ENCODE data around the gene S100A16. TPM values are rescaled to one million over a fixed set of nuclear protein-coding genes. Genes with fewer than 3 reads are reported as not detected.

The S100A16 gene
- total and polyA plus RNA-seq, 2 donors (not counting 1 experiment from before 2014, with no cell fraction given): 121 to 182 TPM

- Histone ChIP-seq H3K79me2 (ENCODE audit: control insufficient read depth, insufficient read depth, low read length) (no peaks in the 10 kb centered on the region), H3K27me3 (ENCODE audit: control insufficient read depth, insufficient read depth, low read length) (no peaks in the 10 kb centered on the region), H3K9me3 (ENCODE audit: control insufficient read depth, insufficient read depth, low read depth, low read length) (no peaks in the 10 kb centered on the region), H3K4me1 (ENCODE audit: control insufficient read depth, extremely low read depth, insufficient read depth, low read length) (peaks cover 3% of the 10 kb centered on the region), H3K27ac (ENCODE audit: insufficient read depth, low read length) (no peak overlapping the region), H3K4me3 (replicated peaks in 1 of 4; ENCODE audit: control extremely low read depth in 1 of 4, insufficient read depth in 1 of 4, low read depth in 3 of 4, low read length in 4 of 4) (no peak overlapping the region), H2AFZ (ENCODE audit: low read length) (no peak overlapping the region), H4K20me1 (ENCODE audit: control insufficient read depth, extremely low read depth, insufficient read depth, low read length) (no peaks in the 10 kb centered on the region), H3K36me3 (ENCODE audit: control insufficient read depth, insufficient read depth, low read length) (peaks cover 2% of the 10 kb centered on the region), H3K9ac (ENCODE audit: insufficient read depth, low read length) (no peak overlapping the region), H3K4me2 (ENCODE audit: extremely low read depth, insufficient read depth, low read length) (no peak overlapping the region)
- TF ChIP-seq EZH2 (IDR thresholded peaks at IDR 0.05; ENCODE audit: low read length, missing control alignments) (no peak), CTCF (conservative IDR thresholded peaks at IDR 0.05 in 1 of 2, IDR thresholded peaks at IDR 0.05 in 1 of 2; ENCODE audit: low read depth in 1 of 2, low read length in 2 of 2) (no peak)
- DNase-seq (ENCODE audit: low read depth in 2 of 2): no peak
These were observed 36.9 kb upstream of the S100A16 start for GRCh38 chr1:153649863-153650235.

- no peak overlapping the region for H3K9ac ChIP-seq (ENCODE audit: insufficient read depth, low read length)
- no peak overlapping the region for H3K4me3 ChIP-seq (replicated peaks in 1 of 4; ENCODE audit: control extremely low read depth in 1 of 4, insufficient read depth in 1 of 4, low read depth in 3 of 4, low read length in 4 of 4)
- H4K20me1 ChIP-seq (ENCODE audit: control insufficient read depth, extremely low read depth, insufficient read depth, low read length): no peaks in the 10 kb centered on the region
- H3K9me3 ChIP-seq (ENCODE audit: control insufficient read depth, insufficient read depth, low read depth, low read length): no peaks in the 10 kb centered on the region
- DNase-seq (ENCODE audit: low read depth in 2 of 2): no peak
- no peak overlapping the region for H3K27ac ChIP-seq (ENCODE audit: insufficient read depth, low read length)
- H3K36me3 ChIP-seq (ENCODE audit: control insufficient read depth, insufficient read depth, low read length): peaks cover 2% of the 10 kb centered on the region
- H3K79me2 ChIP-seq (ENCODE audit: control insufficient read depth, insufficient read depth, low read length): no peaks in the 10 kb centered on the region
- no peak overlapping the region for H3K4me2 ChIP-seq (ENCODE audit: extremely low read depth, insufficient read depth, low read length)
- peaks cover 3% of the 10 kb centered on the region for H3K4me1 ChIP-seq (ENCODE audit: control insufficient read depth, extremely low read depth, insufficient read depth, low read length)
- H2AFZ ChIP-seq (ENCODE audit: low read length): no peak overlapping the region
- TF ChIP-seq CTCF (conservative IDR thresholded peaks at IDR 0.05 in 1 of 2, IDR thresholded peaks at IDR 0.05 in 1 of 2; ENCODE audit: low read depth in 1 of 2, low read length in 2 of 2) (no peak), EZH2 (IDR thresholded peaks at IDR 0.05; ENCODE audit: low read length, missing control alignments) (no peak)
- no peaks in the 10 kb centered on the region for H3K27me3 ChIP-seq (ENCODE audit: control insufficient read depth, insufficient read depth, low read length)
These were observed 36.4 kb upstream of the S100A16 start for GRCh38 chr1:153649137-153649862.

- Histone ChIP-seq H3K9me3 (ENCODE audit: control insufficient read depth, insufficient read depth, low read depth, low read length) (no peaks in the 10 kb centered on the region), H3K9ac (ENCODE audit: insufficient read depth, low read length) (no peak overlapping the region), H3K4me3 (replicated peaks in 1 of 4; ENCODE audit: control extremely low read depth in 1 of 4, insufficient read depth in 1 of 4, low read depth in 3 of 4, low read length in 4 of 4) (no peak overlapping the region), H3K27me3 (ENCODE audit: control insufficient read depth, insufficient read depth, low read length) (no peaks in the 10 kb centered on the region), H3K79me2 (ENCODE audit: control insufficient read depth, insufficient read depth, low read length) (no peaks in the 10 kb centered on the region), H3K4me2 (ENCODE audit: extremely low read depth, insufficient read depth, low read length) (no peak overlapping the region), H4K20me1 (ENCODE audit: control insufficient read depth, extremely low read depth, insufficient read depth, low read length) (no peaks in the 10 kb centered on the region), H3K27ac (ENCODE audit: insufficient read depth, low read length) (no peak overlapping the region), H3K4me1 (ENCODE audit: control insufficient read depth, extremely low read depth, insufficient read depth, low read length) (peaks cover 3% of the 10 kb centered on the region), H2AFZ (ENCODE audit: low read length) (no peak overlapping the region), H3K36me3 (ENCODE audit: control insufficient read depth, insufficient read depth, low read length) (peaks cover 5% of the 10 kb centered on the region)
- no peak for DNase-seq (ENCODE audit: low read depth in 2 of 2)
- TF ChIP-seq EZH2 (IDR thresholded peaks at IDR 0.05; ENCODE audit: low read length, missing control alignments): no peak
- no peak for TF ChIP-seq CTCF (conservative IDR thresholded peaks at IDR 0.05 in 1 of 2, IDR thresholded peaks at IDR 0.05 in 1 of 2; ENCODE audit: low read depth in 1 of 2, low read length in 2 of 2)
These were observed 35.2 kb upstream of the S100A16 start for GRCh38 chr1:153648000-153648643.
